ENCODE data around the gene STXBP6.
"Not testable (repeated sequence)": the region's sequence is repeated elsewhere in the genome, so short reads cannot be mapped to it uniquely, and the experiment has no call there.

The STXBP6 gene

DNA sequence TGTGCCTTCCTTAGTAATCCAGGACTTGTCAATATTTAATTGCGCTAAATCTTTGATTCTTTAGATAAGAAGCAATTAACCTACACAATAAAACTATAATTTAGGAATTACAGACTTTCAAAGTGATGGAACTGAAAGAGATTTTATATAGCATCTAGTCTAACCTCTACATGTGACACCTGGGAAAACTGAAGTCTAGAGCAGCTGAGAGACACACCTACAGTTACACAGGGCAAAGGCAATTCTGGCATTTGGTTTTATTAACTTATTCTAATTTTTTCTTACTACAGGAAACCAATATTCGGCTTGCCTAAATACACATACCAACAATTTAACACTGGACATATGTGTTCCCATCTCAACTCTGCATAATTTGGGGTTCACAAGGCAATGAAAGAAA lies 196.5 kb downstream of the STXBP6 start:
- no peak for DNase-seq (ENCODE audit: low read depth)

DNA sequence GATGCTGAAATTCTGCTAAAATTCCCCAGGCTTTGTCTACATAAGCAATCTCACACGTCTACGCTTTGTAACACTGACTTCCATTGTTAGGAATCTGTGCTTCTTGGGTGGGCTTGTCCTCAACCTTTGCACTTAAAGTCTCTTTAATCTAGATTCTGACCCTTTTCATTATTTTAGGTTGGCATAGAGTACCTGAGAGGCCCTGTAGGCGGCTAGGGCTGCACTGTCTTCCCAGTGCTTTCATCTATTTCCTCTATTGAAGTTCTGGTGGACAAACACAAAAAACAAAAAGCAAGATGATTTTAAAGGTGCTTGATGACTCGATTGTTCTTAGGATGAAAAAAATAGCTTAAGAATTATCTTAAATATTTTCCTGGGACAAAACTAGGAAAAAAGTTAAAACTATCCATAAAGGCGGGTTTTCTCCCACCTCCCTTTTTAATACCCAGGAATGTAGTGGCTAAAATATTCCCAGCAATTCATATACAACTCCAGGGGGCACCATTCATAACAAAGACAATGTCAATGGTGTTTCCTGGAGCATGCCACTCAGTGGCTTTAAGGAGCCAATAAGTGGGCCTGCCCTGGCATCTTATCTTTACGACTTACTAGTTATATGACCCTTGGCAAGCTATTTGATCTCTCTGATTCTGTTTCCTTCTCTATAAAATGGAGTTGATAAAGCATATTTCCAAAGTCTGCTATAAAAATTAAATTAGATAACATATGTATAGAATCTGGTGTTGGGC lies 197.5 kb downstream of the STXBP6 start:
- no peak for DNase-seq (ENCODE audit: low read depth)

DNA sequence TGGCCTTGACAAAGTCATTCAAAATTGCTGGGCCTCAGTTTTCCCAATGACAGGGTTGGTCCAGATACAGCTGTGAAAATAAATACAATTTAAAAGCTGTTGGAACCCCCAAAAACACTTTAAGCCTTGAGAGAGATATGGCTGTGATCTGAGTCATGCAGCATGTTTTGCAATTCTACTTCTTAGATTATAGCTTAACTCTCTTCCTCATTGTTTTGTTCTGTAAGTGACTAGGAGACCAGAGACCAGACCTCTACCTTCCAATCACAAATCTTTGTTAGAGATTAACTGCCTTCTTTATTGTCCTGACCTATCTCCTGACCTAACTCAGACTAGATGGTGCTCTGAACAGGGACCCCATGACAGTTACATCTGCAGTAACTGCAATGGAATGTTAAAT lies 198.1 kb downstream of the STXBP6 start:
- no peak for DNase-seq (ENCODE audit: low read depth)

DNA sequence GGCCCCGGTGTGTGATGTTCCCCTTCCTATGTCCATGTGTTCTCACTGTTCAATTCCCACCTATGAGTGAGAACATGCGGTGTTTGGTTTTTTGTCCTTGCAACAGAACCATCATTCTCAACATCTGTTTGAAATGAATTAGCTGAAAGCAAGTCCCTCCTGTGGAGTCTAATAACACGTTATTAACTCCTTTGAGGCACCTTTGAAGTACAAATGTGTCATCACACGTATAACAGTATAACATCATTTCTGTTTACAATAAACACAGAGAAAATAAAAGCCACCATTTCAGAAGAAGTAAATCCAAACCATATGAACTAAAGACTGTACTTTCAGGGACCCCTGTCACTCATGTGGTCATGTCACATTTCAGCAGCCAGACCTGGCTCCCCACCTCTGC lies 198.5 kb downstream of the STXBP6 start:
- DNase-seq (ENCODE audit: low read depth), result no peak

DNA sequence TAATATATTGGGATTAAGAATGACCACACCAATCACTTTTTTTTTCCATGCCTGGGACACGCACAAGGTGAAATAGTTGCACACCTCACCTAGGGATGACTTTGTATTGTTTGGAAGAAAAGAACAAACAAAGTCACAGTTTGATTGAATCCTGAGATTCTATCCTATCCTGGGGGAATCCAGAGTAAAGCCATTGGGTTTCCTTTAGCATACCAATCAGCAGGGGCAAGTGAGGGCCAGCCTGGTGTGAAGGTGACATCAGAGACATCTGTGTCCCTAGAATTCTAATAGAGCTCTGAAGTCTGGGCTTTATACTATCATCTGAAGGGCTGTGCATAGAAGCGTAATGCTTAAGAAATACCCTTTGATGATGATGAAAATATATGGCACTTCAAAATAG lies 199.9 kb downstream of the STXBP6 start:
- no peak for DNase-seq (ENCODE audit: low read depth)

DNA sequence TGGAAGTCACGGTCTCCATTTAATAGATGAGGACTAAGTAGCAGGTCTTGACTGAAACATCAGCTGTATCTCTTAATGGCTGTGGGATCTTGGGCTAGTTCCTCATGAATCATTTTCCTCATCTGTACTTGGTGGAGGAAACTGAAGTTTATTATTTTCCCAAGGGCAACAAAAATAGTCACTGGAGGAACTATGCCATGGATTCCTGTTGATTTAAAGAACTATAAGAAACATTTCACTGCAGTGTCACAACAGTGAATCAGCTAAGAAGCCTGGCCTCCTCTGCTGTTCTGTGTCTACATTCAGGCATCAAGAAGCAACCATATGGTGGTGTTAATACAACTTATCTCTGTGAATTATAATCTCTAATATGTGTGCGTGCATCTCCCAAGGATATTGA lies 200.5 kb downstream of the STXBP6 start:
- DNase-seq (ENCODE audit: low read depth), result no peak

DNA sequence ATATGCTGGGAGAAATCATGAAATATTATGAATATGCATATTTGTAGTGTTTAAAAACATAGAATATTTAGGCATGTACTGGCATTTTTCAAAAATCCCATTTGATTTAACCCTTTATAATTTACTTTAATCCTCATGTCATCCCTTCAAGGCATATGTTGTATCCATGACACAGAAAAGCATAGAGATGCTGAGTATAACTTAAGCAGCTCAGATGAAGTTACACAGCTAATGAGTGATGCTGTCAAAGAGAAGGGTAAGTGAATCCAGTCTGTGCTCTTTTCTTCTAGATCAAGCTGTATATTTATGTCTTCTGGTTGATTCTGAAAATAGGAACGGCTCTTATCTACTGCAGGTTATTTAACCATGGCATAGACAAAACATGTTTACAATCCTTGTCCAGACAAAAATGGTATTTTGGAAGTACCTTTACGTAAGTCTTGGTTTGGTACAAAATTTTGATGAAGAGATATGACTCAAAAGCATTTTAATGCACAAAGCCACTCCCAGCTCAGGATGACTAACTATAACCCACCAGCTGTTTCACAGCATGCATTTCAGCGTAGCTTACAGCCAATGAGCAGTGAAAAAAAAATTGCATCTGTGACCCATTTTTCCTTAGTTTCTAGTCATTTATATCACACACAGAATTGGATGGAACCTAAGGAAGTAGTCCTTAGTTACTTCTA lies 201.7 kb downstream of the STXBP6 start:
- no peak for DNase-seq (ENCODE audit: low read depth)

DNA sequence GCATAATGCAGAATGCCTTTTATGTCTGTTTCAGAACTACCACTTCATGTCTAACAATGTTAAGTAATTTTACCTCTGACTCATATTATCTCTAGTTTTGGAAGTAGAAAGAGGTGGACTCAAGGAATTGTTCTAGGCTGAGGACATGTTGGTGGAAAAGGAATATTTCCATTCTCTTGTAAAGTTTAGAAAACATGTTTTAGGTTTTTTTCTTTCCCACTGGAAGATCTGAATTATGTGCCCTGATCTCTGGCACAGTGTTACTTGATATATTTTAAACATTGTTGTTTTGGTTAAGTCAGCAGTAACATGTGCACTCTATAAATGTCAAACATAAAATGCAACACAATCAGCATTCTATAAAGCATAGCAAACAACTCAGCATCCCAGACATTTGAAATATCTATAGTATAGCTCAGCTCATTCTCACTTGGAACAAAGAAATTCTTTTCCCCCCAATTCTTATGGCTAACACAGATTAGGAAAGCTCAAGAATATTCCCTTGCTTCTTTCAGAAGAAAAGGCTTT lies 202.3 kb downstream of the STXBP6 start:
- DNase-seq (ENCODE audit: low read depth), result no peak

DNA sequence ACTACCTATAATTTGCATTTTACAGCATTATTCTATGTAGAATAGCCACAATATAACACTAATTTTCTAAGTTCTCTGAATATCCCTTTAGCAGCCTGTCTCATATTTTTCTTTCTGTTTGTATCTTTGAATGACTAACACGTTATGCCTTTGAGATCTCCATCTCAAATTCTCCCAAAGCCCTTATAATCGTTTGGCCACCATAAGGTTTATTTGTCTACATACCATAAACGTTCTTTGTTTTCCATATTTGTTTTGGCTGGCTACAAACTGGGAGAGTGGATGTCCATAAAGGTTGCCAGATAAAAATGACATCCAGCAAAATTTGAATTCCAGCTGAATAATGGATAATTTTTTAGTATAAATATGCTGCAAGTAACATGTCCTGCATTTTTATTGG lies 203.7 kb downstream of the STXBP6 start:
- DNase-seq (ENCODE audit: low read depth), result no peak

DNA sequence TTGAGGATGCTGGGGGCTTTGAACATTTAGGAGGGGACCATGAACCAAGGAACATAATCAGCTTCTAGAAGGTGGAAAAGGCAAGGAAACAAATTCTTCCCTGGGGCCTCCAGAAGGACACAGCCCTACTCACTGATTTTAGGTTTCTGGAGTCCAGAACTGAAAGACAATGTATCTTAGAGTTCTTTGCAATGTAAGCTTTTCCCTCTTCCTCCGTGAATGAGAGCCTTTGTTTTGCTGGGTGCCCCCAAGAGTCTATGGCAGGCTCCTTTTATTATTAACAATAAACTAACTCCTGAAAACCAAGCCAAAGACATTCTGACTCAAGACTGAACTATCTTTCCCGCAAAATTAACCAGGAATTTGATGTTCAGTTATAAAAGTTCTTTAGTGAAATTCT lies 204.1 kb downstream of the STXBP6 start:
- no peak for DNase-seq (ENCODE audit: low read depth)

DNA sequence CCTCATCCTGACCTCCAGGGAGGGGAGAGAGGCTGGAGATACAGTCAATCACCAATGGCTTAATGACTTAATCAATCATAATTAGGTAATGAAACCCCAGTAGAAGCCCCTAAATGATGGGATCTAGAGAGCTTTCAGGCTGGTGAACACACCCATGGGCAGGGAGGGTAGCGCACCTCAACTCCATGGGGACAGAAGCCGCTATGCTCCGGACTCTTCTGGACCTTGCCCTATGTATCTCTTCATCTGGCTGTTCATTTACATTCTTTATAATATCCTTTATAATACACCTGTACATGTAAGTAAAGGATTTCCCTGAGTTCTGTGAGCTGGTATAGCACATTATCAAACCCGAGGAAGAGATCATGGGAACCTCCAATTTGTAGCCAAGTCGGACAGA lies 205.9 kb downstream of the STXBP6 start:
- no peak for DNase-seq (ENCODE audit: low read depth)

DNA sequence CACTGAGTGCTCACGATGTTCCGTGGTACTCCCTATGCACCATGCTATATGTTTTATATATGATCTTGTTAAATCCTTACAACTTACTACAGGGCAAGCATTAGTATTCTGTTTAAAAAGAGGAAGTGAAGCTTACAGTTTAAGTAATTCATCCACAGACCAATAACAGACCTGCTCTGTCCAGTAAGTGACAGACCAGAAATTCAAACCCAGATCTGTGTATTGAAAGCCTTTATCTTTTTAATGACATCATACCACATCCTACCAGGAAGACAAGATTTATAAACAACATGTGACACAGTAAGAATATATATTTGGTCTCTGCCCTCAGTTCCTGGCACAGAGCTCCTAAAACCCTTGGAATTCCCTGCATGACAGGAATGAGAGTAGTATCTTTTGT lies 206.5 kb downstream of the STXBP6 start:
- no peak for DNase-seq (ENCODE audit: low read depth)

DNA sequence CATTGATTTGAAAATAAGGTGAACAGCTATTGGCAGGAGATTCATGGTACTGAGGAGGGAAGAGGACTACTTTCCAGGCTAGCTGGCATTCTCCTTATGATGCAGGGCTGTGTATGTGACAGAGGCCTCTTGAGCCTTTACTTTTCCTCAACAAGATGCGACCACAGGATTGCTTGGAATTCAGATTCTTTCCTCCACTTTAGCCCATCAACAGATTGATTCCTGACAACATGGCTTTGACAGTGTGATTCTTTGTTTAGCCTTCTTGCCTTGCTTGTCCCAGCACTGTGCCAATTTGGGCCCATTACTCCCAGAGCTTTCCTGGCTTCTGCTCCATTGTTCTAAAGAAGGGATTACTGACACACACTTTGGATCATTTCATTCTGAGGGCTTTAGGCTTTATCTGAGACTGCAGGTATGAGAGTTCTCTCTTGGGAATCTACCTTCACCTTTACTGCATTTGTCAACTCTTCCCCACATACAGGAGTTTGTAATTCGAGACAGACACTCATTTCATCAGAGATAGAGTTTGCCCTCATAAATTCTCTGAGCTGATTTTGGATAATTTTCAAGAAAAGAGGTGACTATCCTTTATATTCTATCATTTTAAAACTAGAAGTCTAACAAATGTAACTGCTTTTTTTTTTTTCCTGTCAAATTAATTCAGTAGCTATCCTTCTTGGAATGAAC lies 209.6 kb downstream of the STXBP6 start:
- no peak for DNase-seq (ENCODE audit: low read depth)

DNA sequence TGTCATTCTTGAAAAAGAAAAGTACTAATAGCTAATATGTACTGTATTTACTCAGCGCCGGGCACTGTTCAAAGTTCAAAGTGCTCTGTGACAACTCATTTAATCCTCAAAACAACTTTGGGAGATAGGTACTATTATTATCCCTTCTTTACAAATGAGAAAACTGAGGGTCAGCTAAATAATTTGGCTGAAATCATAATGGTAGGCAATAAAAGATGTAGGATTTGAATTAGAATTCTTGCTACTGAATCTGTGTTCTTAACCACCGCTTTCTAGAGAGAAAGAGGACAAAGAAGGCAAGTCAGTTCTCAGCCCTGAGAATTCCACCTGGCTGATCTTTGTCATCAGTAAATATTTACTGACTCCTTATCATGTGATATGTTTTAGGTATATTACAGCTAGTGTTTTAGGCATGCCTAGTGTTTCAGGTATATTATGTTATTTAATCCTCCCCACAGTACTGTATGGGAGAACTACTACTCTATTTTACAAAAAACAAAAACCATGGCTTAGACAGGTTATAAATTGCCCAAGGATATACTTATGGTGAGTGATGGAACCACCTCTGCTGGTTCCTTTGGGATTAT lies 210.2 kb downstream of the STXBP6 start:
- no peak for DNase-seq (ENCODE audit: low read depth)

DNA sequence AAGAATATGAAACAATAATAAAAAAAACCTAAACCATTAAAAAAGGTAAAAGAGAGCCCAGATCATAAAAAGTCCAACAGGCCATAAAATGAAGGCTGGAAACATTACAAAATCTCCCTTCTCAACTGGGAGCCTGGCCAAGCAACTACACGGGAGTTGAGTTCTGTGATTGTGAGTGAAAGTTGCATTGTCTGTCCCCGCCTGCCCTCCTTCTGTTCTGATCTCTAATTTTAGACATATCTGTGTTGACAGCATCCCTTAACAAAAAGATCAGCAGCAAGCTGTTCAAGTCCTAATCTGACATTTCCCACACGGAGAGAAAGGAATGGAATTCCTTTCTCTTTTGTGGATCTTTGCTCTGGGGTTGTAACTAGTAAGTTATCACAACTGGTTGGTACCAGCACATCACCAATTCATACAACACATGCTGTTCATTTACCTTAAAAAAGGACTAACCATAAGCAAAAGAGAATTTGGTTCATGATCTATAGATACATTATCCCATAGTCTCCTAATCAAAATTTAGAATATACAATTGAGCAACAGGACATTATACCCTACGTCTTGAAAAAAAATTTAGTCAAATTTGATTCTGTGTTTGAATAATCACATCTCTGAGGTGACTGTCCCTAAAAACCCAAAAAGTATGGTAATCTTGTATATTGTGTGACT lies 210.9 kb downstream of the STXBP6 start:
- DNase-seq (ENCODE audit: low read depth), result no peak

DNA sequence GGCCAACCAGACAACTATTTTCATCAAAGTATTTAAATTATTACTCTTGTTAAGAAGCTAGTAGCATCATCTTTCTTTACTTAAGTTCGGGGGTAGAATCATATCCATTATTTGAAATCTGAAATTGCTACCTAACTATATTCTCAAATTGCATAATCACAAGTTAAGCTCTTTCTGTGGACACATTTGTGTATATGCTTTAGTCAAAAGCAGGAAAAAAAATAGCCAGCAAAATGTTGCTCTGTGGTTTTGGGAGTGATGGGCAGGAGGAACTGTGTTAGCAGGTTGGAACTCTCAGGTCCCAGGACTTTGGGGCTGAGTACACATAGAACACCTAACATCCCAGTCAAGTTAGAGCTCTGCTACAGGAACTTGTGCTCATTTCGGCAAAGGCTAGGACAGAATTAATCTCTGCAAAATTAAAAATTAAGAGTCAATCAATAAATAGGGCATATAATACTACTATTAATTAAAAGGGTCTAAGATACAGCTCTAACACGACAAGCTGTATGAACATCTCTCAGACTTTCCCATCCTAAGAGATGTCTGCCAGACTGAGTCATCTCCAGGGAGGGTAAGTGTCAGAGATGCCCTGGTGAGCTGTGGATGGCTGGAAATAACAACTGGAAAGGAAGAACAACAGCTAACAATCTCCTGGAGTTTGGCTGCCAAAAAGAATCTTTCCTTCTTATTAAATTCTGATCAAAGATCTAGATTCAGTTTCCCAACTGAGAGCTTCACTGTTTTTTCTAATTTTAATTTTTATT lies 212.5 kb downstream of the STXBP6 start:
- DNase-seq (ENCODE audit: low read depth), result no peak

DNA sequence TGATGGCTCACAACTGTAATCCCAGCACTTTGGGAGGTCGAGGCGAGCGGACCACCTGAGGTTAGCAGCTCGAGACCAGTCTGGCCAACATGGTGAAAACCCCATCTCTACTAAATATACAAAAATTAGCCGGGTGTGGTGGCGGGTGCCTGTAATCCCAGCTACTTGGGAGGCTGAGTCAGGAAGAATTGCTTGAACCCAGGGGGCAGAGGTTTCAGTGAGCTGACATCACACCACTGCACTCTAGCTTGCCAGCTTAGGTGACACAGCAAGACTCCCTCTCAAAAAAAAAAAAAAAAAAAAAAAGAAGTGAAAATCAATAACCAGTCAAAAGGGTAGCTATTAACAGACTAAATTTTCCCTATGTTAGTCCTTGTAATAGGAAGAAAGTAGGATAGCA lies 213.6 kb downstream of the STXBP6 start:
- not testable (repeated sequence) for DNase-seq (ENCODE audit: low read depth)

DNA sequence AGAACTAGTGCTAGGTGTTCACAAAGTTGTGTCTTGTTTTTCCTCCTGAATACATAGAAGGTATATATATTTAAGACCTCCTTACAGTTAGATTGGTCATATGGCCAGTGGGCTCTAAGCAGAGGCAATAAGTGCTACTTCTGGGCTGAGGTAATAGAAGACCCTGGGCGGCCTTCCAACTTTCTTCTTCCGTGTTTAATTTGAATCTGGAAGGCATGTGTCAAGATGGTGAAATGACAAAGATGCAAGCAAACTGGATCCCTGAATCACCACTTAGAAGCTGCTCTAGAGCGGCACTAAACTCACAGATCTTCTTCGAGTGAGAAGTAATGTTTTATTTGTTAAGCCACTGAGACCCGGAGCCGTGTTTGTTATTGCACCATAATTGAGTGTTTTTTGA lies 215.0 kb downstream of the STXBP6 start:
- no peak for DNase-seq (ENCODE audit: low read depth)

DNA sequence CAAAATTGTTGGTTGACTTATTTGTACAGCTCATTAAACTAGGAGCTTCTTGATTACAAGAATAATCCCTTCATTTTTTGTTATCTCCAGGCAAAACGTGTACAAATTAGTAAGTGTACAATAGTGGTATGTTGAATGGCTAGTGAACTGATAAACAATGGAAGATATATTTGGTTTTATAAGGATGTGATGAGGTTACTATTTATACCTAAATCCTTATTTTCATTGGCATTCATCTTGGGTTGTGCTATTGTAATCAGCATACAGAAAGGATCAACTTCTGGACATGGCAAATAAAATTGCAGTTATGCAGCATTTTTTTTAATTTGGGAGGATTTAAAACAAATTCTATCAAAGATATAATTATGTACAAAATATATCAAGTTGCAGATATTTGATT lies 216.6 kb downstream of the STXBP6 start:
- no peak for DNase-seq (ENCODE audit: low read depth)

DNA sequence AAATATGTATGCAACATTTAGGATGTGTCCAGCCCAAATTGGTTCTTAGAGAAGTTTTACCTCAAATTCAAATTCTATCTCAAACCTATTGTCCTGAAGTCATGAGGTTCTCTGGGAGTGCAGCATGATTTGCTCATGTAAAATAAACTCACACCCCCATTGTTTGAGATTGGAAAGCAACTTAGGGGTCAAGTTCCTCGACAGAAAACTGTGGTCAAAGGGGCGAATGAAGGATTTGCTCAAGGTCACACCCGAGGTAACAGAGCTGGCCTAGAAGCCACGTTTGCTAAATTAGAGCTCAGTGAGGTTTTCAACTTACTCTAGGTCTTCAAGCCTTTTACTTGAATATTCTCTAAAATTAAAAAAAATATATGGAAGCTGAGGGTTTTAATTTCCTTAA lies 218.3 kb downstream of the STXBP6 start:
- DNase-seq (ENCODE audit: low read depth), result no peak

DNA sequence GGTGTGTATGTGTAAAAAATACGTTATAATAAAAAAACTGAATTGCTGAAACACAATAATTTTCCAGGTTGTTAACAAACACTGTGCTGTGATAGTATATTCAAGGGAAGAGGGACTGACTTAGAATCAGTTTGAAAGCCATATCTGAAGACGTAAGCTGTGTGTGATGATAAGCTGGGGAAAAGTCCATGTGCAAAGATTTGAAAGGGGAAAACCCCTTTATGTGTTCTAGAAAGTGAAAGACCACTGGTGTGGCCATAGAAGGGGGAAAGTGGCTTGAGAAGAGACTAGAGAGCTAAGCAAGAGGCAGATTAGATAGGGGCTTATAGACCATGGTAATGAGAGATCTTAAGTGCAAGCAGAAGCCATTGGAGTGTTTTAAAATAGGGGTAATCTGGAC lies 220.1 kb downstream of the STXBP6 start:
- no peak for DNase-seq (ENCODE audit: low read depth)

Measured in fibroblast of the conjunctiva (primary cell).